SU-DHL-6 (cell line): ENCODE results near the gene TAS2R50.

Experiments used
- CTCF ChIP-seq: fragments of 200-600 bp; sonication (generic); IDR thresholded peaks from one replicate; pipeline ENCODE4 v1.5.1; 2017; ENCODE audit warnings: antibody characterized with exemption, mild to moderate bottlenecking, low read length, moderate library complexity; ENCODE audit not compliant: insufficient read depth, poor library complexity, severe bottlenecking
- EZH2phosphoT487 ChIP-seq: fragments of 200-600 bp; sonication (generic), shearing (Covaris generic); conservative IDR thresholded peaks from 2 replicates; pipeline ENCODE4 v1.6.1; 2018; ENCODE audit warnings: mild to moderate bottlenecking, antibody characterized with exemption, low read length, moderate library complexity, mixed read lengths

- TF ChIP-seq CTCF (no peak), EZH2phosphoT487 (no peak)
Observed at GRCh38 chr12:10967409-10967808, 19.3 kb downstream of the TAS2R50 start.
